Left lung (tissue), 10 donors: Measurements from ENCODE around the gene TIGD3. TPM values are rescaled to one million over a fixed set of nuclear protein-coding genes. Genes with fewer than 3 reads are reported as not detected.

Experiments
- ATAC-seq: fragments of 200-7000 bp; cut with Tn5 transposase; one replicate; pipeline ENCODE4 v1.9.1; 2020; ENCODE audit warnings: moderate library complexity
- DNase-seq, 4 donors: peaks; one replicate each; pipeline ENCODE4 v3.0.0-alpha.2; 2013 to 2020
- H3K27ac ChIP-seq, 2 donors: fragments of 200-600 bp; sonication (generic) in 1 of 2; one replicate each; pipeline versions ENCODE4 v1.5.0 to v1.8.0; 2020 to 2021
- H3K27me3 ChIP-seq, 2 donors: fragments of 200-600 bp; sonication (generic) in 1 of 2; one replicate each; pipeline versions ENCODE4 v1.5.0 to v1.8.0; 2020 to 2021
- H3K36me3 ChIP-seq, 2 donors: fragments of 200-600 bp; sonication (generic) in 1 of 2; one replicate each; pipeline versions ENCODE4 v1.5.0 to v1.8.0; 2020 to 2021
- H3K4me1 ChIP-seq, 2 donors: fragments of 200-600 bp; one replicate each; pipeline ENCODE4 v1.8.0; 2021
- H3K4me3 ChIP-seq, 2 donors: fragments of 200-600 bp; sonication (generic) in 1 of 2; one replicate each; pipeline versions ENCODE4 v1.5.0 to v1.8.0; 2020 to 2021; ENCODE audit warnings: mild to moderate bottlenecking in 1 of 2
- H3K9me3 ChIP-seq, 2 donors: fragments of 200-600 bp; sonication (generic) in 1 of 2; one replicate each; pipeline versions ENCODE4 v1.5.0 to v1.8.0; 2020 to 2021
- intact Hi-C, 2 donors: fragments of 100-400 bp; cut with DNase I; formaldehyde crosslinking; loops; one replicate each; pipeline versions ENCODE4 v1.11.2 to v1.14.2; 2022
- polyA plus RNA-seq, 6 donors: library from polyadenylated mRNA; unstranded; fragments of 120-200 nt; gene quantifications; one replicate each; pipeline ENCODE4 v1.2.1, GENCODE V29; 2013; ENCODE audit not compliant: insufficient read length in 6 of 6
- total RNA-seq, 2 donors: library from RNA; stranded (reverse); fragmentation: NEBNext Ultra II Directional; extraction: Animal tissue kit (Norgen Biotek cat#: 25700); gene quantifications; one replicate each; pipeline ENCODE4 v1.2.1, GENCODE V29; 2021
- TF ChIP-seq, protein P1 (sequence below), 2 donors: fragments of 200-600 bp; sonication (generic) in 1 of 2; IDR thresholded peaks; one replicate each; pipeline versions ENCODE4 v1.5.0 to v1.8.0; 2021; ENCODE audit warnings: antibody characterized with exemption in 2 of 2
- donor health status: DM: no; HTN: yes; CAD: no.
- donor health status: DM: no; HTN: no; CAD: no.

Gene TIGD3
- total and polyA plus RNA-seq, 8 donors = 0.14 to 0.39 (median 0.24) TPM; not detected in 1

DNA sequence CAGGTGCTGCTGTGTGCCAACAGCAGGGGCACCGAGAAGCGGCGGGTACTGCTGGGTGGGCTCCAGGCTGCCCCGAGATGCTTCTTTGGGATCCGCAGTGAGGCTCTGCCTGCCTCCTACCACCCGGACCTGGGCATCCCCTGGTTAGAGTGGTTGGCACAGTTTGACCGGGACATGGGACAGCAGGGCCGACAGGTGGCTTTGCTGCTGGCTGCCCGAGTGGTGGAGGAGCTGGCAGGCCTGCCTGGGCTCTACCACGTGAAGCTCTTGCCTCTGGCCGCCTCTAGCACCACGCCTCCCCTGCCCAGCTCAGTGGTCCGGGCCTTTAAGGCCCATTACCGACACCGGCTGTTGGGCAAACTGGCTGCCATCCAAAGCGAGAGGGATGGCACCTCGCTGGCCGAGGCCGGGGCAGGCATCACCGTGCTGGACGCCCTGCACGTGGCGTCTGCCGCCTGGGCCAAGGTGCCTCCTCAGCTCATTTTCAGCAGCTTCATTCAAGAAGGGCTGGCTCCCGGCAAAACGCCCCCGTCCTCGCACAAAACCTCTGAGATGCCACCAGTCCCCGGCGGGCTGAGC, 1.9 kb downstream of the TIGD3 start:
- Histone ChIP-seq H3K27me3 (peaks cover 0 to 23% of the 10 kb centered on the region in 2 donors), H3K4me3 (no peak overlapping the region), H3K4me1 (peaks cover 10 to 21% of the 10 kb centered on the region in 2 donors), H3K27ac (no peak overlapping the region), H3K36me3 (peaks cover 0 to 13% of the 10 kb centered on the region in 2 donors), H3K9me3 (no peaks in the 10 kb centered on the region)
- intact Hi-C loops = no loop called here
- ATAC-seq = no peak
- TF ChIP-seq, protein P1, sequence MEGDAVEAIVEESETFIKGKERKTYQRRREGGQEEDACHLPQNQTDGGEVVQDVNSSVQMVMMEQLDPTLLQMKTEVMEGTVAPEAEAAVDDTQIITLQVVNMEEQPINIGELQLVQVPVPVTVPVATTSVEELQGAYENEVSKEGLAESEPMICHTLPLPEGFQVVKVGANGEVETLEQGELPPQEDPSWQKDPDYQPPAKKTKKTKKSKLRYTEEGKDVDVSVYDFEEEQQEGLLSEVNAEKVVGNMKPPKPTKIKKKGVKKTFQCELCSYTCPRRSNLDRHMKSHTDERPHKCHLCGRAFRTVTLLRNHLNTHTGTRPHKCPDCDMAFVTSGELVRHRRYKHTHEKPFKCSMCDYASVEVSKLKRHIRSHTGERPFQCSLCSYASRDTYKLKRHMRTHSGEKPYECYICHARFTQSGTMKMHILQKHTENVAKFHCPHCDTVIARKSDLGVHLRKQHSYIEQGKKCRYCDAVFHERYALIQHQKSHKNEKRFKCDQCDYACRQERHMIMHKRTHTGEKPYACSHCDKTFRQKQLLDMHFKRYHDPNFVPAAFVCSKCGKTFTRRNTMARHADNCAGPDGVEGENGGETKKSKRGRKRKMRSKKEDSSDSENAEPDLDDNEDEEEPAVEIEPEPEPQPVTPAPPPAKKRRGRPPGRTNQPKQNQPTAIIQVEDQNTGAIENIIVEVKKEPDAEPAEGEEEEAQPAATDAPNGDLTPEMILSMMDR (IDR thresholded peaks at IDR 0.05) = no peak
- peak in 1 of 4 donors; percentile 78 for DNase-seq

DNA sequence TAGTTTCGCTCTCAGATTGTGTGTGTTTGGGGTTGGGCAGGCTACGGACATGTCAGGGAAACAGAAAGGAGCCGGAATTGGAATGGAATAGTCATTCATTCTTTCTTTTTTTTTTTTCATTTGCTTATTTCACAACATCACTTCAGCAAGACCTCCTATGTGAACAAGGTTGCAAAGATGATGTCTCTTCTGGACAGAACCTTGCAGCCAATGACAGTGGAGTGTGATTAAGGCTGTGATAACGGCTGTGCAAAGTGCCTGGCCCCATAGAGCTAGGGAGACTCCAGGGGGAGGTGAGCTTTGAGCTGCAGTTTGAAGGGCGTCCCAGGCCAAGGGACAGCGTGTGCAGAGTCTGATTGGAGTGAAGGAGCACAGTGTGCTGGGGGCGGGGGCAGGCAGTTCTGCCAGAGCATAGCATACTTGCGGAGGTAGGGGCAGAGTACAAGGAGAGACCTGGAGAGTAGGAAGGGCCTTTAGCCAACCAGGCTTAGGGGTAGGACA, 3.4 kb downstream of the TIGD3 start:
- Histone ChIP-seq H3K9me3 (no peaks in the 10 kb centered on the region), H3K27ac (no peak overlapping the region), H3K27me3 (peaks cover 0 to 23% of the 10 kb centered on the region in 2 donors), H3K4me3 (no peak overlapping the region), H3K36me3 (no peaks in the 10 kb centered on the region), H3K4me1 (peaks cover 10 to 31% of the 10 kb centered on the region in 2 donors)
- TF ChIP-seq, protein P1 (IDR thresholded peaks at IDR 0.05) = no peak
- ATAC-seq (no peak), DNase-seq (no peak)
- intact Hi-C loops = no loop called here

DNA sequence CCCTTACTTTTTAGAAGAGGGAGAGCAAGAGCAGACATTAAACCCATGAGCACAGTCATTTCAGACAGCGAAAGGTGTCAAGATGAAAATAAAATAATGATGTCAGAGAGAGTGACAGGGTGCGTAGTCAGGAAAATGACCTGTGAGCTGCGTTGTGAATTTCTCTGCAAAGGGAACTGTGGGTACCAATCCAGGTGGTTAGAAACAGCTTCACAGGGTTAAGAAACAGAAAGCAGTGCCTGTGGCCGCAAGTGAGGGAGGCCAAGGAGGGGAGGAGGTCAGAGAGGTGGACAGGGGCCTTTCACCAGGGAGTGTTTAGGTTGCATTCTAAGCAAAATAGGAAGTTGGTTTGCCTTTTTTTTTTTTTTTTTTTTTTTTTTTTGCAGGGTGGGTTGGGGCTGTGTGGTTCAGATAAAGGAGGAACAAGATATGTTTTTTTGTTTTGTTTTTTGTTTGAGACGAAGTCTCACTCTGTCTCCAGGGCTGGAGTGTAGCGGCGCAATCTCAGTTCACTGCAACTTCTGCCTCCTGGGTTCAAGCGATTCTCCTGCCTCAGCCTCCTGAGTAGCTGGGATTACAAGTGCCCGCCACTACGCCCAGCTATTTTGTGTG, 7.9 kb downstream of the TIGD3 start:
- ATAC-seq (peak; percentile 18), DNase-seq (peak in 1 of 4 donors; percentile 36)
- H3K4me3 ChIP-seq = no peak overlapping the region
- H3K4me1 ChIP-seq = peaks cover 0 to 22% of the 10 kb centered on the region in 2 donors
- H3K27me3 ChIP-seq = no peaks in the 10 kb centered on the region
- intact Hi-C loops = no loop called here
- no peaks in the 10 kb centered on the region for H3K9me3 ChIP-seq
- TF ChIP-seq, protein P1 (IDR thresholded peaks at IDR 0.05) = no peak
- peak overlapping the region in 1 of 2 donors; percentile 82 for H3K27ac ChIP-seq
- H3K36me3 ChIP-seq = no peaks in the 10 kb centered on the region

DNA sequence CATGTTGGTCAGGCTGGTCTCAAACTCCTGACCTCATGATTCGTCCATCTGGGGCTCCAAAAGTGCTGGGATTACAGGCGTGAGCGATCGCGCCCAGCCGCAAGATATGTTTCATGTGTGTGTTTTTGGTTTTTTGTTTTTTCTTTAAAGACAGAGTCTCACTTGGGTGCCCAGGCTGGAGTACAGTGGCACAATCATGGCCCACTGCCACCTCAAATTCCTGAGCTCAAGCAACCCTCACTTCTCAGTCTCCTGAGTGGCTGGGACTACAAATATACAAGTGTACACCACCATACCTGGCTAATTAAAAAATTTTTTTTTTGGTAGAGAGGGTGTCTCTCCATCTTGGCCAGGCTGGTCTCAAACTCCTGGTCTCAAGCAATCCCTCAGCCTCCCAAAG, 8.4 kb downstream of the TIGD3 start:
- DNase-seq = peak in 1 of 4 donors; percentile 28
- TF ChIP-seq, protein P1 (IDR thresholded peaks at IDR 0.05) = no peak
- H3K4me1 ChIP-seq = peaks cover 0 to 22% of the 10 kb centered on the region in 2 donors
- intact Hi-C loops = no loop called here
- H3K4me3 ChIP-seq = no peak overlapping the region
- peak overlapping the region in 1 of 2 donors; percentile 82 for H3K27ac ChIP-seq
- no peaks in the 10 kb centered on the region for H3K27me3 ChIP-seq
- ATAC-seq = peak; percentile 4
- no peaks in the 10 kb centered on the region for H3K9me3 ChIP-seq
- H3K36me3 ChIP-seq = no peaks in the 10 kb centered on the region

DNA sequence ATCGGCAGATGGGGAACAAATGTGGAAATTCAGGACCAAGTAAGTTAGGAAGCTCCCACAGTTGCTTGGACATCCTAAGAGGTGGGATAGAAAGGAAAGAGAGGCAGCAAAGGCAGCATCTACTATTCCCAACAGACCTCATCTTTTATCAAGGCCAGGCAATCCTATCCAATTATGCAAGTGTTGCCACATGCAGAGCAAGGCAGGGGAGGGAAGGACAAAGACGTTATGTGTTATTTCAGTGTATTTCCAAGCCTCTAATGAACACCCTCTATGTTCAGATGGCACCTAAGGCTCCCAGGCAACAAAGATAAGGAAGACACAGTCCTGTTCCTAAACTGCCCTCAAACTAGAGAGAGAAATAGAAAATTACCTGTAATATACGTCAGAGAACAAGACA, 9.2 kb downstream of the TIGD3 start:
- H3K27me3 ChIP-seq = no peaks in the 10 kb centered on the region
- no peaks in the 10 kb centered on the region for H3K9me3 ChIP-seq
- H3K27ac ChIP-seq = no peak overlapping the region
- no peak overlapping the region for H3K4me3 ChIP-seq
- no peak for ATAC-seq
- peaks cover 0 to 22% of the 10 kb centered on the region in 2 donors for H3K4me1 ChIP-seq
- TF ChIP-seq, protein P1 (IDR thresholded peaks at IDR 0.05) = no peak
- no peak for DNase-seq
- intact Hi-C loops = no loop called here
- no peaks in the 10 kb centered on the region for H3K36me3 ChIP-seq
